IMR-90 (cell line): ENCODE results near the gene OR9A2. TPM values are rescaled to one million over a fixed set of nuclear protein-coding genes. Genes with fewer than 3 reads are reported as not detected.

Source experiments
- ATAC-seq: fragments of 200-7000 bp; cut with Tn5 transposase; 2 replicates; pipeline ENCODE4 v1.9.1; 2020; ENCODE audit warnings: low read depth, mild to moderate bottlenecking, moderate library complexity
- BruUV-seq: library from RNA; stranded (reverse); fragments of 400-500 nt; replicated peaks from 2 replicates; lab custom pipeline; 2021; lab: Mats Ljungman, UMichigan
- CTCF ChIA-PET: fragments of 300-600 bp; formaldehyde crosslinking; extraction: SDS; loops from one replicate; lab custom pipeline; 2021; ENCODE audit warnings: antibody characterized with exemption; lab: Yijun Ruan, JAX
- POLR2A ChIA-PET: fragments of 300-600 bp; sonication (Branson Sonifier 250); formaldehyde crosslinking; loops from one replicate; lab custom pipeline; 2022; ENCODE audit warnings: antibody characterized with exemption; ENCODE audit not compliant: unreplicated experiment; lab: Charles Lee
- DNase-seq: peaks from one replicate; pipeline ENCODE4 v3.0.0; 2013
- H2AFZ ChIP-seq: replicated peaks from 2 replicates; pipeline ENCODE3; 2013; ENCODE audit warnings: low read length, mild to moderate bottlenecking; ENCODE audit not compliant: poor library complexity
- H2AK5ac ChIP-seq: 2 replicates; pipeline ENCODE4 v1.6.1; 2013; ENCODE audit warnings: low read depth, low read length, inconsistent platforms
- H2AK9ac ChIP-seq: replicated peaks from 2 replicates; pipeline ENCODE3; 2013; ENCODE audit warnings: mild to moderate bottlenecking, low read depth, low read length, moderate library complexity; ENCODE audit not compliant: poor library complexity
- H2BK120ac ChIP-seq: 2 replicates; pipeline ENCODE4 v1.6.1; 2013; ENCODE audit warnings: low read depth, low read length, inconsistent platforms
- H2BK15ac ChIP-seq: 3 replicates; pipeline ENCODE4 v1.6.1; 2013; ENCODE audit warnings: low read depth, low read length, inconsistent platforms
- H2BK20ac ChIP-seq: 2 replicates; pipeline ENCODE4 v1.6.1; 2013; ENCODE audit warnings: low read depth, mild to moderate bottlenecking, inconsistent platforms, low read length, moderate library complexity
- H2BK5ac ChIP-seq: 2 replicates; pipeline ENCODE4 v1.6.1; 2013; ENCODE audit warnings: mild to moderate bottlenecking, low read depth, low read length, inconsistent platforms; ENCODE audit not compliant: poor library complexity, severe bottlenecking
- H3K14ac ChIP-seq: replicated peaks from 2 replicates; pipeline ENCODE4 v1.6.1; 2013; ENCODE audit warnings: low read depth, low read length, inconsistent platforms
- H3K18ac ChIP-seq: 2 replicates; pipeline ENCODE4 v1.6.1; 2013; ENCODE audit warnings: low read depth, low read length, control low read depth
- H3K23ac ChIP-seq: 2 replicates; pipeline ENCODE4 v1.6.1; 2013; ENCODE audit warnings: low read depth, low read length, inconsistent platforms
- H3K27ac ChIP-seq: 2 replicates; pipeline ENCODE4 v1.5.1; 2013; ENCODE audit warnings: mild to moderate bottlenecking, control low read depth, low read length; ENCODE audit not compliant: insufficient read depth
- H3K27me3 ChIP-seq: 2 replicates; pipeline ENCODE4 v1.6.1; 2013; ENCODE audit warnings: low read length; ENCODE audit not compliant: control insufficient read depth, insufficient read depth
- H3K36me3 ChIP-seq: 2 replicates; pipeline ENCODE4 v1.6.1; 2013; ENCODE audit warnings: low read length, mixed read lengths; ENCODE audit not compliant: control insufficient read depth, insufficient read depth
- H3K4ac ChIP-seq: 2 replicates; pipeline ENCODE4 v1.6.1; 2013; ENCODE audit warnings: low read depth, low read length, inconsistent platforms
- H3K4me1 ChIP-seq: 2 replicates; pipeline ENCODE4 v1.6.1; 2013; ENCODE audit warnings: low read length, mixed read lengths; ENCODE audit not compliant: control insufficient read depth, insufficient read depth
- H3K4me2 ChIP-seq: 2 replicates; pipeline ENCODE4 v1.6.1; 2013; ENCODE audit warnings: low read depth, mild to moderate bottlenecking, control low read depth, low read length, moderate library complexity
- H3K4me3 ChIP-seq: 2 replicates; pipeline ENCODE4 v1.5.1; 2013; ENCODE audit warnings: low read depth, mild to moderate bottlenecking, control low read depth, low read length, moderate library complexity; ENCODE audit not compliant: insufficient read depth
- H3K56ac ChIP-seq: 2 replicates; pipeline ENCODE4 v1.6.1; 2013; ENCODE audit warnings: low read length, inconsistent platforms; ENCODE audit not compliant: insufficient read depth; ENCODE audit errors: extremely low read depth
- H3K79me1 ChIP-seq, 2 experiments: 2 replicates each; pipeline ENCODE4 v1.6.1; 2013; ENCODE audit warnings: low read length in 2 of 2, inconsistent platforms in 1 of 2, low read depth in 1 of 2
- H3K9ac ChIP-seq: 2 replicates; pipeline ENCODE4 v1.6.1; 2013; ENCODE audit warnings: low read depth, low read length, control low read depth
- H3K9me1 ChIP-seq: 2 replicates; pipeline ENCODE4 v1.6.1; 2013; ENCODE audit warnings: low read length, inconsistent platforms; ENCODE audit not compliant: insufficient read depth
- H3K9me3 ChIP-seq: 2 replicates; pipeline ENCODE4 v1.6.1; 2013; ENCODE audit warnings: low read length; ENCODE audit not compliant: control insufficient read depth, insufficient read depth
- H4K20me1 ChIP-seq: 2 replicates; pipeline ENCODE4 v1.6.1; 2013; ENCODE audit warnings: low read length, inconsistent platforms; ENCODE audit not compliant: insufficient read depth
- H4K5ac ChIP-seq: 2 replicates; pipeline ENCODE4 v1.6.1; 2013; ENCODE audit warnings: mild to moderate bottlenecking, low read depth, low read length, control low read depth
- H4K8ac ChIP-seq, 2 experiments: 2 replicates each; pipeline ENCODE4 v1.6.1; 2013; ENCODE audit warnings: low read depth in 2 of 2, low read length in 2 of 2, control low read depth in 1 of 2, inconsistent platforms in 1 of 2
- H4K91ac ChIP-seq: 2 replicates; pipeline ENCODE4 v1.6.1; 2013; ENCODE audit warnings: low read depth, low read length, inconsistent platforms; ENCODE audit not compliant: insufficient read depth
- BHLHE40 ChIP-seq: fragments of 150-350 bp; IDR thresholded peaks from 2 replicates; pipeline ENCODE4 v1.6.1; 2016; ENCODE audit warnings: mild to moderate bottlenecking, low read depth, low read length
- CHD1 ChIP-seq: IDR thresholded peaks from 2 replicates; pipeline ENCODE4 v1.6.1; 2012; ENCODE audit warnings: low read depth, low read length, improper control_type of control experiment
- CTCF ChIP-seq: conservative IDR thresholded peaks from 2 replicates; pipeline ENCODE4 v1.5.1; 2012; ENCODE audit warnings: mild to moderate bottlenecking, low read depth, low read length, improper control_type of control experiment
- ELK1 ChIP-seq: fragments of 150-350 bp; IDR thresholded peaks from 2 replicates; pipeline ENCODE4 v1.6.1; 2016; ENCODE audit warnings: low read depth, mild to moderate bottlenecking, low read length, moderate library complexity, borderline replicate concordance
- FOS ChIP-seq: fragments of 150-350 bp; IDR thresholded peaks from 2 replicates; pipeline ENCODE4 v1.6.1; 2016; ENCODE audit warnings: low read depth, low read length
- MAFK ChIP-seq: IDR thresholded peaks from 2 replicates; pipeline ENCODE4 v1.6.1; 2012; ENCODE audit warnings: low read depth, low read length, improper control_type of control experiment
- MAZ ChIP-seq: IDR thresholded peaks from 2 replicates; pipeline ENCODE4 v1.6.1; 2012; ENCODE audit warnings: low read depth, mild to moderate bottlenecking, low read length, improper control_type of control experiment, moderate library complexity, borderline replicate concordance
- MXI1 ChIP-seq: IDR thresholded peaks from 2 replicates; pipeline ENCODE4 v1.6.1; 2012; ENCODE audit warnings: low read depth, mild to moderate bottlenecking, low read length, moderate library complexity, borderline replicate concordance
- NFE2L2 ChIP-seq: fragments of 150-350 bp; IDR thresholded peaks from 2 replicates; pipeline ENCODE4 v1.6.1; 2016; ENCODE audit warnings: low read depth, mild to moderate bottlenecking, low read length
- POLR2A ChIP-seq: IDR thresholded peaks from 2 replicates; pipeline ENCODE4 v1.6.1; 2012; ENCODE audit warnings: mild to moderate bottlenecking, low read depth, low read length
- RAD21 ChIP-seq: IDR thresholded peaks from 2 replicates; pipeline ENCODE4 v1.6.1; 2012; ENCODE audit warnings: low read length, improper control_type of control experiment
- RCOR1 ChIP-seq: IDR thresholded peaks from 2 replicates; pipeline ENCODE4 v1.6.1; 2012; ENCODE audit warnings: mild to moderate bottlenecking, low read length, improper control_type of control experiment; ENCODE audit not compliant: insufficient replicate concordance
- RFX5 ChIP-seq: IDR thresholded peaks from 2 replicates; pipeline ENCODE4 v1.8.0; 2012; ENCODE audit warnings: low read depth, mild to moderate bottlenecking, low read length, moderate library complexity
- SMC3 ChIP-seq: fragments of 150-350 bp; IDR thresholded peaks from 2 replicates; pipeline ENCODE4 v1.6.1; 2016; ENCODE audit warnings: low read depth, mild to moderate bottlenecking, antibody characterized with exemption, low read length, moderate library complexity
- USF2 ChIP-seq: fragments of 150-350 bp; IDR thresholded peaks from 2 replicates; pipeline ENCODE4 v1.6.1; 2017; ENCODE audit warnings: mild to moderate bottlenecking, antibody characterized with exemption, low read length, low read depth
- WGBS, 2 experiments: methylation state at CpG; one replicate each; pipeline versions ENCODE4 v1.1.5 to v1.1.7; 2013; ENCODE audit warnings: missing lambda C conversion rate in 2 of 2; ENCODE audit not compliant: insufficient read length in 1 of 2; ENCODE audit errors: extremely low coverage in 2 of 2; 5-methylcytosine and 5-hydroxymethylcytosine counted together
- dilution Hi-C: fragments of 300-500 bp; cut with HindIII; formaldehyde crosslinking; loops from one replicate; pipeline ENCODE4 v1.14.3; 2018; ENCODE audit warnings: low sequenced_read_pairs; ENCODE audit not compliant: unreplicated experiment
- in situ Hi-C: fragments of 300-500 bp; cut with MboI; formaldehyde crosslinking; loops from 3 replicates; pipeline ENCODE4 v1.14.3; 2019; ENCODE audit warnings: low sequenced_read_pairs, inconsistent platforms, mixed read lengths
- intact Hi-C: fragments of 100-400 bp; cut with micrococcal nuclease; formaldehyde crosslinking; loops from 2 replicates; pipeline ENCODE4 v1.10.0; 2022
- polyA plus RNA-seq, 3 experiments: library from polyadenylated mRNA; depleted of rRNA; stranded (reverse); fragments of >200 nt; gene quantifications; 2 replicates each; pipeline ENCODE4 v1.2.3, GENCODE V29; 2012; ENCODE audit warnings: low replicate concordance in 1 of 3
- total RNA-seq: library from RNA; depleted of rRNA; stranded (reverse); fragments of >200 nt; gene quantifications from 2 replicates; pipeline ENCODE4 v1.2.3, GENCODE V29; 2012

Gene OR9A2
- total and polyA plus RNA-seq, 2 of the 4 experiments (the other 2 are of a cell fraction) = not detected

GRCh38 chr7:143042159-143042789 lies 15.3 kb upstream of the OR9A2 start:
- Histone ChIP-seq H3K9me1 (no peaks in the 10 kb centered on the region), H2BK15ac (no peak overlapping the region), H3K4ac (no peak overlapping the region), H2AK5ac (no peak overlapping the region), H4K5ac (no peak overlapping the region), H3K79me1 (no peaks in the 10 kb centered on the region), H3K18ac (no peak overlapping the region), H2BK20ac (no peak overlapping the region), H3K23ac (no peak overlapping the region), H3K14ac (no peak overlapping the region), H3K36me3 (no peaks in the 10 kb centered on the region), H3K27me3 (no peaks in the 10 kb centered on the region), H2BK120ac (no peak overlapping the region), H3K9me3 (peaks cover 2% of the 10 kb centered on the region; the same call in 1 of the 2 replicates), H3K4me2 (no peak overlapping the region), H2AFZ (no peak overlapping the region), H4K8ac (no peak overlapping the region), H4K91ac (no peak overlapping the region), H3K56ac (no peak overlapping the region), H3K4me3 (no peak overlapping the region), H3K4me1 (no peaks in the 10 kb centered on the region), H2BK5ac (no peak overlapping the region), H3K9ac (no peak overlapping the region), H4K20me1 (no peaks in the 10 kb centered on the region), H3K27ac (no peak overlapping the region), H2AK9ac (no peak overlapping the region)
- DNase-seq (no peak), ATAC-seq (no peak)
- dilution Hi-C loops (no loop called here), intact Hi-C loops (no loop called here), in situ Hi-C loops (no loop called here)
- BruUV-seq = no TSS peak
- POLR2A ChIA-PET = no interaction called here
- CTCF ChIA-PET = no interaction called here
- TF ChIP-seq MXI1 (no peak), RAD21 (no peak), FOS (no peak), CHD1 (no peak), NFE2L2 (no peak), SMC3 (no peak), CTCF (no peak), BHLHE40 (no peak), RFX5 (no peak), MAFK (no peak), POLR2A (no peak), RCOR1 (no peak), MAZ (no peak), ELK1 (no peak), USF2 (no peak)
- WGBS, 2 experiments = 20% methylated on average over 1 of the region's 3 CpGs; no CpG with 5 or more reads in 1 of the 2 experiments
